Astrocyte of the spinal cord (primary cell): ENCODE results near the gene FCHO2.

ENCODE experiments used
- DNase-seq: peaks from one replicate; pipeline ENCODE4 v3.0.0; 2011; ENCODE audit warnings: low read depth, low spot score
- H3K4me3 ChIP-seq: 2 replicates; pipeline ENCODE4 v1.5.1; 2011; ENCODE audit warnings: low read depth, mild to moderate bottlenecking, low read length, moderate library complexity
- in situ Hi-C: cut with HindIII; loops from 2 replicates; pipeline ENCODE4 v1.10.0; 2017; ENCODE audit warnings: low sequenced_read_pairs
- TF ChIP-seq, protein P1 (sequence below): IDR thresholded peaks from 2 replicates; pipeline ENCODE4 v1.5.1; 2012; ENCODE audit warnings: low read depth, mild to moderate bottlenecking, low read length, inconsistent platforms

FCHO2 gene

DNA sequence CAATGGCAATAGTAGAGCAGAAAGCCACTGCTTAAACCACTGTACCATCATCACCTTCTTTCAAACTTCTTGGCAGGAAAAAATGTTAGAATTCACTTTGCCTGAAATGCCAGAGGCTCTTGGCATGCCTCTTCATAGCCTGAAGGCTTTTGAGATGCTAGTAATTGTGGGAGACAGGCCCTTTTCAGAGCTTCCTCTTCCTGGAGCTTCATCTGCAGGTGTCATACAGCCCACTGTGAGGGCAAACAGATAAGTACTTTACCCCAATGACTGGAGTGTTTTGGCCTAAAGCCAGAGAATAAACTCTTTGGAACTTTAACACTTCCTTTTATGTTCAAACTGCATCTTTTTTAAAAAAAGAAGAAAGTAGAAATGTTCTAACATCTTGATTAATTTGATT is 83.2 kb downstream of the FCHO2 start:
- in situ Hi-C loops: no loop called here
- DNase-seq: no peak
- TF ChIP-seq, protein P1, sequence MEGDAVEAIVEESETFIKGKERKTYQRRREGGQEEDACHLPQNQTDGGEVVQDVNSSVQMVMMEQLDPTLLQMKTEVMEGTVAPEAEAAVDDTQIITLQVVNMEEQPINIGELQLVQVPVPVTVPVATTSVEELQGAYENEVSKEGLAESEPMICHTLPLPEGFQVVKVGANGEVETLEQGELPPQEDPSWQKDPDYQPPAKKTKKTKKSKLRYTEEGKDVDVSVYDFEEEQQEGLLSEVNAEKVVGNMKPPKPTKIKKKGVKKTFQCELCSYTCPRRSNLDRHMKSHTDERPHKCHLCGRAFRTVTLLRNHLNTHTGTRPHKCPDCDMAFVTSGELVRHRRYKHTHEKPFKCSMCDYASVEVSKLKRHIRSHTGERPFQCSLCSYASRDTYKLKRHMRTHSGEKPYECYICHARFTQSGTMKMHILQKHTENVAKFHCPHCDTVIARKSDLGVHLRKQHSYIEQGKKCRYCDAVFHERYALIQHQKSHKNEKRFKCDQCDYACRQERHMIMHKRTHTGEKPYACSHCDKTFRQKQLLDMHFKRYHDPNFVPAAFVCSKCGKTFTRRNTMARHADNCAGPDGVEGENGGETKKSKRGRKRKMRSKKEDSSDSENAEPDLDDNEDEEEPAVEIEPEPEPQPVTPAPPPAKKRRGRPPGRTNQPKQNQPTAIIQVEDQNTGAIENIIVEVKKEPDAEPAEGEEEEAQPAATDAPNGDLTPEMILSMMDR: no peak
- no peak overlapping the region for H3K4me3 ChIP-seq

DNA sequence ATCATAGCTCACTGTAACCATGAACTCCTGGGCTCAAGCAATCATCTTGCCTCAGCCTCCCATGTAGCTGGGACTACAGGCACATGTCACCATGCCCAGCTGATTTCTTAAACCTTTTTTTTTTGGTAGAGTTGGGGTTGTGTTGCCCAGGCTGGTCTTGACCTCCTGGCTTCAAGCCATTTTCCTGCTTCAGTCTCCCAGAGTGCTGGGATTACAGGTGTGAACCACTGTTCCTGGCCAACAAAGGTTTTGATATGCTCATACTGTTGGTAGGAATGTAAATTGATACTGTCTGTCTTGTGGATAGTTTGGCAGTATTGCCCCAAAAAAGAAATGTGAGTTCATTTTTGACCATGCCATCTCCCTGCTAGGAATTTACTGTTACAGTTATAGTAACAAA is 87.2 kb downstream of the FCHO2 start:
- TF ChIP-seq, protein P1: no peak
- no peak overlapping the region for H3K4me3 ChIP-seq
- in situ Hi-C loops: no loop called here
- no peak for DNase-seq

DNA sequence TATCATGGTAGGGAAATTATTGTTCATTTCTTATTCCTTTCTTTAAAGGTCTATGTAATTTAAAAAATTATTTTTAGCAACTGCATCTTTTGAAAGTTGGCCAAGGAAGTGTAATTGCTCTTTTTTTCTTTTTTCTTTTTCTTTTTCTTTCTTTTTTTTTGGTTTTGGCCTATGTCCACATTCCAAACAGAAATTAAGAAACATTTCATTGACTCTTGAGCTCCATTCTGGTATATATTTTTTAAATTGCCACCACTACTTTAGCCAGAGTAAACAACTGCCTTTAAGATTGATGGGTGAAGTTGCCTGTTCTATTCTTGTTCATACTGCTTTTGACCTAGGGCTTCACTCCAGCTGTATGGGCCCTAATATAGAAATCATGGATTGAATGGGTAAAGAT is 88.7 kb downstream of the FCHO2 start:
- in situ Hi-C loops: no loop called here
- TF ChIP-seq, protein P1: no peak
- no peak for DNase-seq
- no peak overlapping the region for H3K4me3 ChIP-seq

- in situ Hi-C loops: no loop called here
- H3K4me3 ChIP-seq: no peak overlapping the region
- no peak for DNase-seq
- TF ChIP-seq, protein P1: no peak
Measured at GRCh38 chr5:73045623-73046022, 89.8 kb downstream of the FCHO2 start.

- H3K4me3 ChIP-seq: no peak overlapping the region
- no peak for DNase-seq
- TF ChIP-seq, protein P1: no peak
- in situ Hi-C loops: no loop called here
Measured at GRCh38 chr5:73061593-73061992, 105.8 kb downstream of the FCHO2 start.

DNA sequence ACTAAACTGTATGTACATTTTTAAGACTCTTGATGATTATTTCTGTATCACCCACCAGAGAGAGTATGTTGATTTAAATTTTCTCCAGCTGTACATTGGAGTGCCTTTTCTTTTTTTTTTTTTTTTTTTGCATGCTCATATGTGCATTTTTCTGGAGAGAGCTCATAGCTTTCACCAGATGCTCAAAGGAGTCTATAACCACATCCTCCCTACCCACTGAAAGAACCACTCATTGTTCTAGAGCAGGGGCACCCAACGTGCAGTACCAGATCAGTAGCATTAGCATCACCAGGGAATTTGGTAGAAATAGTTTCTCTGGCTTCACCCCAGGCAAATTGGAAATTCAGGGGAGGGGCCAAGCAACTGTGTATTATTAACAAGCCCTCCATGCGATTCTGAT is 110.6 kb downstream of the FCHO2 start:
- peak; percentile 83 for DNase-seq
- TF ChIP-seq, protein P1: no peak
- in situ Hi-C loops: no loop called here
- no peak overlapping the region for H3K4me3 ChIP-seq

- TF ChIP-seq, protein P1: no peak
- DNase-seq: peak; percentile 37
- no peak overlapping the region for H3K4me3 ChIP-seq
- in situ Hi-C loops: no loop called here
Measured at GRCh38 chr5:73067213-73067612, 111.4 kb downstream of the FCHO2 start.
